SU-DHL-6 (cell line): ENCODE measurements around the gene ANXA6.
A peak's percentile ranks its signal among the peaks of the same experiment; 100 is the strongest.

Source experiments
- H2AFZ ChIP-seq: fragments of 200-600 bp; sonication (generic); 2 replicates; pipeline ENCODE4 v1.6.1; 2014; ENCODE audit warnings: low read depth, mild to moderate bottlenecking, moderate library complexity, mixed read lengths, antibody characterized with exemption, low read length; ENCODE audit not compliant: severe bottlenecking
- H3F3A ChIP-seq: fragments of 200-600 bp; shearing (Covaris generic); 2 replicates; pipeline ENCODE4 v1.6.0; 2016; ENCODE audit warnings: antibody characterized with exemption, mild to moderate bottlenecking; ENCODE audit not compliant: insufficient read depth
- H3K27ac ChIP-seq: fragments of 200-600 bp; sonication (generic); 2 replicates; pipeline ENCODE4 v1.5.1; 2016; ENCODE audit warnings: low read depth, mild to moderate bottlenecking, low read length, moderate library complexity, mixed read lengths
- H3K27me3 ChIP-seq: fragments of 200-600 bp; sonication (generic), shearing (Covaris generic); 2 replicates; pipeline ENCODE4 v1.6.0; 2014; ENCODE audit warnings: mild to moderate bottlenecking, low read length
- H3K36me3 ChIP-seq: fragments of 200-600 bp; sonication (generic); 2 replicates; pipeline ENCODE4 v1.6.1; 2014; ENCODE audit warnings: mild to moderate bottlenecking, low read length, mixed read lengths
- H3K4me2 ChIP-seq: fragments of 300-600, 200-600 bp; shearing (Covaris generic), sonication (generic); 2 replicates; pipeline ENCODE4 v1.6.0; 2014; ENCODE audit warnings: low read length, low read depth, mild to moderate bottlenecking; ENCODE audit not compliant: poor library complexity, severe bottlenecking
- H3K4me3 ChIP-seq: fragments of 200-600 bp; sonication (generic); 2 replicates; pipeline ENCODE4 v1.5.1; 2014; ENCODE audit warnings: antibody characterized with exemption, low read length, mild to moderate bottlenecking, mixed read lengths; ENCODE audit not compliant: insufficient read depth, poor library complexity, severe bottlenecking
- H3K79me2 ChIP-seq: fragments of 200-600 bp; sonication (generic); 2 replicates; pipeline ENCODE4 v1.6.1; 2014; ENCODE audit warnings: mild to moderate bottlenecking, low read length, moderate library complexity; ENCODE audit not compliant: insufficient read depth
- H3K9ac ChIP-seq: fragments of 200-600 bp; sonication (generic); 2 replicates; pipeline ENCODE4 v1.7.0; 2014; ENCODE audit warnings: mild to moderate bottlenecking, low read length
- H3K9me2 ChIP-seq: fragments of 200-600 bp; sonication (generic); replicated peaks from 2 replicates; pipeline ENCODE4 v1.6.1; 2014; ENCODE audit warnings: low read length; ENCODE audit not compliant: insufficient read depth
- H3K9me3 ChIP-seq: fragments of 200-600 bp; sonication (generic); 2 replicates; pipeline ENCODE4 v1.6.1; 2014; ENCODE audit warnings: low read length, mixed read lengths; ENCODE audit not compliant: insufficient read depth
- H4K20me1 ChIP-seq: fragments of 200-600 bp; sonication (generic); 2 replicates; pipeline ENCODE4 v1.6.1; 2014; ENCODE audit warnings: low read depth, mild to moderate bottlenecking, antibody characterized with exemption, low read length, moderate library complexity, mixed read lengths
- EZH2phosphoT487 ChIP-seq: fragments of 200-600 bp; sonication (generic), shearing (Covaris generic); conservative IDR thresholded peaks from 2 replicates; pipeline ENCODE4 v1.6.1; 2018; ENCODE audit warnings: mild to moderate bottlenecking, antibody characterized with exemption, low read length, moderate library complexity, mixed read lengths
- TF ChIP-seq, protein P1 (sequence below): fragments of 200-600 bp; sonication (generic); IDR thresholded peaks from one replicate; pipeline ENCODE4 v1.5.1; 2017; ENCODE audit warnings: antibody characterized with exemption, mild to moderate bottlenecking, low read length, moderate library complexity; ENCODE audit not compliant: insufficient read depth, poor library complexity, severe bottlenecking

The ANXA6 gene

GRCh38 chr5:151202381-151203139 is 45.0 kb upstream of the ANXA6 start:
- Histone ChIP-seq H2AFZ (no peak overlapping the region), H3K9me3 (no peaks in the 10 kb centered on the region), H3K36me3 (peaks cover 43% of the 10 kb centered on the region), H3K27ac (peak overlapping the region; percentile 95), H3K9ac (no peak overlapping the region), H3K79me2 (peaks cover 43% of the 10 kb centered on the region), H3F3A (peaks cover 76% of the 10 kb centered on the region), H3K27me3 (no peaks in the 10 kb centered on the region), H3K4me3 (no peak overlapping the region), H4K20me1 (no peaks in the 10 kb centered on the region), H3K9me2 (no peaks in the 10 kb centered on the region), H3K4me2 (peak overlapping the region; percentile 1)
- TF ChIP-seq EZH2phosphoT487: no peak
- TF ChIP-seq, protein P1, sequence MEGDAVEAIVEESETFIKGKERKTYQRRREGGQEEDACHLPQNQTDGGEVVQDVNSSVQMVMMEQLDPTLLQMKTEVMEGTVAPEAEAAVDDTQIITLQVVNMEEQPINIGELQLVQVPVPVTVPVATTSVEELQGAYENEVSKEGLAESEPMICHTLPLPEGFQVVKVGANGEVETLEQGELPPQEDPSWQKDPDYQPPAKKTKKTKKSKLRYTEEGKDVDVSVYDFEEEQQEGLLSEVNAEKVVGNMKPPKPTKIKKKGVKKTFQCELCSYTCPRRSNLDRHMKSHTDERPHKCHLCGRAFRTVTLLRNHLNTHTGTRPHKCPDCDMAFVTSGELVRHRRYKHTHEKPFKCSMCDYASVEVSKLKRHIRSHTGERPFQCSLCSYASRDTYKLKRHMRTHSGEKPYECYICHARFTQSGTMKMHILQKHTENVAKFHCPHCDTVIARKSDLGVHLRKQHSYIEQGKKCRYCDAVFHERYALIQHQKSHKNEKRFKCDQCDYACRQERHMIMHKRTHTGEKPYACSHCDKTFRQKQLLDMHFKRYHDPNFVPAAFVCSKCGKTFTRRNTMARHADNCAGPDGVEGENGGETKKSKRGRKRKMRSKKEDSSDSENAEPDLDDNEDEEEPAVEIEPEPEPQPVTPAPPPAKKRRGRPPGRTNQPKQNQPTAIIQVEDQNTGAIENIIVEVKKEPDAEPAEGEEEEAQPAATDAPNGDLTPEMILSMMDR: no peak

DNA sequence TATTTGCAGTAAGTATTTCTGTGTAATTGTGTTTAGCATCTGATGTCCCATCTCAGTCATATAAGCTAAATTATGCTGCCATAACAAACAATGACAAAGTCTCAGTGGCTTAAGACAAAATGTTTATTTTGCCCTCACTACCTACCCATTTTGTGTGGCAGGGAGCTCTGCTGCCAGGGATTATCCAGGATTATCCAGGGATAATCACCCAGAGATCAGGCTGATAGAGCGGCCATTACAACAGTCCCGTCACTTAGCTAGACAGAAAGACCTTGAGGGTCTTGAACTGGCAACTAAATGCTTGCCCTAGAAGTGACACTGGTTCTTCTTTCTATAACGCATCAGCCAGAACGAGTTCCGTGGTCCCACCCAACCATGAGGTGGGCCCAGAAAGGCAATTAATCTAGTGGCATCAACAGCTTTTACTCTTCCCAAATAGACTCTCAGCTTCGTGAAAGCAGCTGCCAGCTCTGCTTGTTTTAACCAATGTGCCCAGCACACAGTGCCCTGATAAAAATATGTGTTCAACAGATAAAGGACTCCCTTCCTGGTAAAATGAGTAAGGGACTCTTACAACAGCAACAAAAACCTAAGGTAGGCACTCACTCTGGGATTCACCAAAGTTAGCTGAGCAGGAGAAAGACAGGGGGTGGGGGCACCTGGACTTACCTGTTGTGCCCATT is 43.5 kb upstream of the ANXA6 start:
- Histone ChIP-seq H4K20me1 (no peaks in the 10 kb centered on the region), H3K36me3 (peaks cover 47% of the 10 kb centered on the region), H3K4me2 (no peak overlapping the region), H3K9ac (no peak overlapping the region), H3K27ac (peak overlapping the region; percentile 95), H3K9me3 (no peaks in the 10 kb centered on the region), H3K4me3 (no peak overlapping the region), H3K9me2 (no peaks in the 10 kb centered on the region), H3K79me2 (peaks cover 41% of the 10 kb centered on the region), H3F3A (peaks cover 87% of the 10 kb centered on the region), H2AFZ (no peak overlapping the region), H3K27me3 (no peaks in the 10 kb centered on the region)
- no peak for TF ChIP-seq EZH2phosphoT487
- TF ChIP-seq, protein P1: no peak

GRCh38 chr5:151199581-151200185 is 42.1 kb upstream of the ANXA6 start:
- no peaks in the 10 kb centered on the region for H4K20me1 ChIP-seq
- H3K27ac ChIP-seq: peak overlapping the region; percentile 95
- no peaks in the 10 kb centered on the region for H3K27me3 ChIP-seq
- no peak overlapping the region for H2AFZ ChIP-seq
- no peaks in the 10 kb centered on the region for H3K9me3 ChIP-seq
- no peaks in the 10 kb centered on the region for H3K9me2 ChIP-seq
- H3K4me3 ChIP-seq: no peak overlapping the region
- TF ChIP-seq EZH2phosphoT487: no peak
- TF ChIP-seq, protein P1: no peak
- peaks cover 86% of the 10 kb centered on the region for H3F3A ChIP-seq
- no peak overlapping the region for H3K9ac ChIP-seq
- no peak overlapping the region for H3K4me2 ChIP-seq
- H3K79me2 ChIP-seq: peaks cover 40% of the 10 kb centered on the region
- H3K36me3 ChIP-seq: peaks cover 58% of the 10 kb centered on the region
